Tibial artery (tissue), 4 donors: Measurements from ENCODE around the gene HIRIP3.

ENCODE experiments used
- DNase-seq, 2 donors: peaks; one replicate each; pipeline ENCODE4 v3.0.0-alpha.2; 2019
- H3K27ac ChIP-seq, 2 donors: fragments of 200-600 bp; sonication (generic) in 1 of 2; 1 replicate in 1 of 2; 2 replicates in 1 of 2; pipeline ENCODE4 v1.5.1; 2018 to 2019; ENCODE audit warnings: mild to moderate bottlenecking in 1 of 2
- H3K27me3 ChIP-seq, 2 donors: fragments of 200-600 bp; sonication (generic) in 1 of 2; one replicate each; pipeline versions ENCODE4 v1.5.1 to v1.6.0; 2016 to 2019
- H3K36me3 ChIP-seq, 3 donors: fragments of 200-600 bp; sonication (generic) in 2 of 3; one replicate each; pipeline ENCODE4 v1.5.1; 2016 to 2019; ENCODE audit warnings: mild to moderate bottlenecking in 2 of 3
- H3K4me1 ChIP-seq, 4 donors: fragments of 200-600 bp; sonication (generic) in 2 of 4; 1 replicate in 3 of 4; 2 replicates in 1 of 4; pipeline ENCODE4 v1.5.1; 2016 to 2019
- H3K4me3 ChIP-seq, 2 donors: fragments of 200-600 bp; sonication (generic) in 1 of 2; 1 replicate in 1 of 2; 2 replicates in 1 of 2; pipeline ENCODE4 v1.5.1; 2018 to 2019; ENCODE audit warnings: mild to moderate bottlenecking in 2 of 2
- H3K9me3 ChIP-seq, 3 donors: fragments of 200-600 bp; sonication (generic) in 1 of 3; one replicate each; pipeline ENCODE4 v1.5.1; 2016 to 2019
- intact Hi-C: fragments of 100-400 bp; cut with DNase I; formaldehyde crosslinking; loops from one replicate; pipeline ENCODE4 v1.15.0; 2023; ENCODE audit warnings: low total_unique reads
- TF ChIP-seq, protein P1 (sequence below), 2 experiments: fragments of 200-600 bp in 1 of 2; fragments of 450-650 bp in 1 of 2; IDR thresholded peaks; one replicate each; pipeline ENCODE4 v1.5.1; 2017 to 2019; ENCODE audit warnings: antibody characterized with exemption in 2 of 2, mild to moderate bottlenecking in 1 of 2, moderate library complexity in 1 of 2

The HIRIP3 gene

DNA sequence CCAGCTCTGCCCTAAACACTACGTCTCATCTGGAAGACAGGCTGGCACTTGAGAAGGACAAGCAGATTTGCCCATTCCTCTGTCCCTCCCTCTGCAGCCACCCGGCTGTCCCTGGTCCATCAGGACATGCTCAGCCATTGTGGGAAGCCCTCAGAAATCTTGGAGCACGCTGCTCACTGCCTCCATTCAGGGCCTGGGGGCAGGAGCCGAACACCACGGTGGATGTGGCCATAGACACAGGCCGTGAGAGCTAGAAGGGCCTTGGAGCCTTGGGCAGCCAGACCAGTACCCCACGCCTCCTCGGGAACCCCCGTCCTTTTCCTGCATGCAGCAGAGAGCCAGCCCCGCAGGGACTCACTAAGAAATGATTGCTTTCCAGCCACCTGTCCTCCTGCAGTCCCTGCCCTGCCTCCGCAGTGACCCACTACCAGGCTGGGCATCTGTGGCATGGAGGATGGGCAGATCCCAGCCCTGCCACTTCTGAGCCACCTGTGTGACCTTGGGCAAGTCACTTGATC is 12.0 kb upstream of the HIRIP3 start:
- peaks cover 0 to 23% (median 3%) of the 10 kb centered on the region in 3 donors for H3K36me3 ChIP-seq
- no peak overlapping the region for H3K27ac ChIP-seq
- H3K4me3 ChIP-seq: no peak overlapping the region
- DNase-seq: no peak
- H3K27me3 ChIP-seq: peaks cover 4 to 62% of the 10 kb centered on the region in 2 donors
- no peaks in the 10 kb centered on the region for H3K9me3 ChIP-seq
- H3K4me1 ChIP-seq: peaks cover 0 to 28% (median 20%) of the 10 kb centered on the region in 4 donors
- intact Hi-C loops: loop anchor here (5.0 to 10.0 kb wide), 3 partner anchors 83 to 310 kb away; partner anchors contain the start of genes CDIPT and KCTD13
- TF ChIP-seq, protein P1, sequence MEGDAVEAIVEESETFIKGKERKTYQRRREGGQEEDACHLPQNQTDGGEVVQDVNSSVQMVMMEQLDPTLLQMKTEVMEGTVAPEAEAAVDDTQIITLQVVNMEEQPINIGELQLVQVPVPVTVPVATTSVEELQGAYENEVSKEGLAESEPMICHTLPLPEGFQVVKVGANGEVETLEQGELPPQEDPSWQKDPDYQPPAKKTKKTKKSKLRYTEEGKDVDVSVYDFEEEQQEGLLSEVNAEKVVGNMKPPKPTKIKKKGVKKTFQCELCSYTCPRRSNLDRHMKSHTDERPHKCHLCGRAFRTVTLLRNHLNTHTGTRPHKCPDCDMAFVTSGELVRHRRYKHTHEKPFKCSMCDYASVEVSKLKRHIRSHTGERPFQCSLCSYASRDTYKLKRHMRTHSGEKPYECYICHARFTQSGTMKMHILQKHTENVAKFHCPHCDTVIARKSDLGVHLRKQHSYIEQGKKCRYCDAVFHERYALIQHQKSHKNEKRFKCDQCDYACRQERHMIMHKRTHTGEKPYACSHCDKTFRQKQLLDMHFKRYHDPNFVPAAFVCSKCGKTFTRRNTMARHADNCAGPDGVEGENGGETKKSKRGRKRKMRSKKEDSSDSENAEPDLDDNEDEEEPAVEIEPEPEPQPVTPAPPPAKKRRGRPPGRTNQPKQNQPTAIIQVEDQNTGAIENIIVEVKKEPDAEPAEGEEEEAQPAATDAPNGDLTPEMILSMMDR (IDR thresholded peaks at IDR 0.05): no peak

DNA sequence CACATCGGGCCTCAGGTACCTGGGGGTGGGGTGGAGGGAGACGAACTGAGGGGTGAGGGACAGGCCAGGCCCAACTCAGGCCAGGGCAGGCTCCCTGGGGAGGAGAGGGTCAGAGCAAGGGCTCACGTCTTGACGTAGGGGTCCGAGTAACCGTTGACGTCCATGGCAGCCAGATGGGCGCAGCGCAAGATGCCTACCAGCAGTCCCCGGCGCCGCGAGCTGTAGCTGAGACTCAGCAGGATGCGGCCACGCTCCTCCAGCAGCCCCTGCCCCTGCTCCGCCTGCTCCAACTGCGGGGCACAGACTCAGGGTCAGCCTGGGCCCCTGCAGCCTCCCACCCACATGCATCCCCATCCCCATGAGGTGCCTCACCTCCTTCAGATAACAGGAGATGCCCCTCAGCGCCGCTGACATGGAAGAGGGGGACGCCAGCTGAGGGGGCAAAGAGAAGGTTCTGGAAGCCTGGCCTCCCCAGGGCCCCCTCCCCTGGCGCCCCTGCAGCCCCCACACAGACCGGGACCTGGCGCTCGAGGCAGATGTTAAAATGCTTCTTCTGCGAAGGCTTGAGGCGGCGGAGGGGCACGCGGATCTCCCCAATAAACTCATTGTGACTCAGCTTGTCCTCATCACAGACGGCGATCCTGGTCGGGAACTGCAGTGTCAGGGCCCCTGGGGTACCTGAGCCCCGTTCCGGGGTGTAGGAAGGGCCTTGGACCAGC is 11.4 kb upstream of the HIRIP3 start:
- H3K4me1 ChIP-seq: peaks cover 0 to 28% (median 16%) of the 10 kb centered on the region in 4 donors
- TF ChIP-seq, protein P1 (IDR thresholded peaks at IDR 0.05): no peak
- peaks cover 4 to 56% of the 10 kb centered on the region in 2 donors for H3K27me3 ChIP-seq
- DNase-seq: no peak
- H3K36me3 ChIP-seq: peaks cover 0 to 29% (median 9%) of the 10 kb centered on the region in 3 donors
- intact Hi-C loops: loop anchor here (5.0 to 10.0 kb wide), 3 partner anchors 82 to 310 kb away; partner anchors contain the start of genes CDIPT and KCTD13
- no peaks in the 10 kb centered on the region for H3K9me3 ChIP-seq
- no peak overlapping the region for H3K4me3 ChIP-seq
- no peak overlapping the region for H3K27ac ChIP-seq

DNA sequence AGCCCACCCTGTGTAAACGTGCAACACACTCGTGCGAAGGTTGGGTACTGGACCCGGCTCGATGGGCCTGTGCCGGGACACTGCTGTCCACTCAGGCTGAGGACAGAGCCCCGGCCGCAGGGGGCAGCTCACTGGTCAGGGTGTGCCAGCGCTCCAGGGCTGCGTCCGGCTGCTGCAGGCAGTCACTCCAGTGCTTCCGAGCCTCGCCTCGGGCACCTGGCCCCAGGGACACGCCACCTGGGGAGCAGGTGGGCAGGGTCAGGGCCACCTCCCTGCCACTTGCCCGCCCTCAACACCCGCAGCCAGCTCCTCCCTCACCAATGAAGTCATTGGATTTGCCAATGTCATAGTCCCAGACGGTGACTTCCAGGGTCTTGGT is 10.7 kb upstream of the HIRIP3 start:
- Histone ChIP-seq H3K36me3 (peaks cover 0 to 36% (median 16%) of the 10 kb centered on the region in 3 donors), H3K4me1 (peaks cover 0 to 20% (median 9%) of the 10 kb centered on the region in 4 donors), H3K27ac (no peak overlapping the region), H3K4me3 (no peak overlapping the region), H3K27me3 (peaks cover 0 to 49% of the 10 kb centered on the region in 2 donors), H3K9me3 (no peaks in the 10 kb centered on the region)
- intact Hi-C loops: loop anchor here (5.0 to 10.0 kb wide), 3 partner anchors 81 to 309 kb away; partner anchors contain the start of genes CDIPT and KCTD13
- no peak for DNase-seq
- TF ChIP-seq, protein P1 (IDR thresholded peaks at IDR 0.05): no peak

DNA sequence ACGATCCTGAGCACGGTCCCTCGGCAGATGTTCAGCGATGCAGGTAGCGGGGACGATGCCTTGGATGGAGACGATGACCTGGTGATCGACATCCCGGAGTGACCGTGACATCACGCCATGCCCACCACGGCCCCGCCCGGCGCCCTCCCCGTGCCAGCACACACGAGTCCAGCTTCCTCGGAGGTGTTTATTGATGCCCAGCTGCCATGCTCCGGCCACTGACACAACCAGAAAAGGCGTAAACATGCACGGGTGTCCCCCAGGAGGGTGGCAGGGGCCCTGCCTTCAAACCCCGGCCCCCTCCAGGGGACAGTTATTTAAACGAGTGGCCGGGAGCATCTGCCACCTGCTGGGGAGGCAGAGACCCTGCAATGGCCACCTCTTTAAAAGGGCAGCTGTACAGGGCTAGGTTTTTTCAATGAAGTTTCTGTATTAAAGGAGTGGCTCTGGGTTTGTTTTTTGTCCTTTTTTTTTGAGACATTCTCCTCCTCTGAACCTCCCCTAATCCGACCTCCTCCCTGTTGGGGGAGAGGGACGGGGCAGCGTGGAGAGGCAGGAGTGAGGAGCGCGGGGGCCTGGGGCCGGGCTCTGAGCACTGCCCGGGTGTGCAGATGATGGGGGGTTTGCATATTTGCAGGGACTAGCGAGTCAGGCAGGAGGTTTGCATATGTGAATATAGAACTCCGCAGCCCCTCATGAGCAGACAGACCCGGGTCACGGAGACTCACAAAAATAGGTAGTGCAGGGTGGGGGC is 10.1 kb upstream of the HIRIP3 start:
- no peaks in the 10 kb centered on the region for H3K9me3 ChIP-seq
- intact Hi-C loops: loop anchor here (5.0 to 10.0 kb wide), 3 partner anchors 81 to 308 kb away; partner anchors contain the start of genes CDIPT and KCTD13
- no peak overlapping the region for H3K4me3 ChIP-seq
- peaks cover 0 to 42% (median 22%) of the 10 kb centered on the region in 3 donors for H3K36me3 ChIP-seq
- no peak for DNase-seq
- peaks cover 0 to 43% of the 10 kb centered on the region in 2 donors for H3K27me3 ChIP-seq
- H3K4me1 ChIP-seq: peaks cover 0 to 15% (median 4%) of the 10 kb centered on the region in 4 donors
- no peak overlapping the region for H3K27ac ChIP-seq
- TF ChIP-seq, protein P1 (IDR thresholded peaks at IDR 0.05): peak; percentile 68 to 76

DNA sequence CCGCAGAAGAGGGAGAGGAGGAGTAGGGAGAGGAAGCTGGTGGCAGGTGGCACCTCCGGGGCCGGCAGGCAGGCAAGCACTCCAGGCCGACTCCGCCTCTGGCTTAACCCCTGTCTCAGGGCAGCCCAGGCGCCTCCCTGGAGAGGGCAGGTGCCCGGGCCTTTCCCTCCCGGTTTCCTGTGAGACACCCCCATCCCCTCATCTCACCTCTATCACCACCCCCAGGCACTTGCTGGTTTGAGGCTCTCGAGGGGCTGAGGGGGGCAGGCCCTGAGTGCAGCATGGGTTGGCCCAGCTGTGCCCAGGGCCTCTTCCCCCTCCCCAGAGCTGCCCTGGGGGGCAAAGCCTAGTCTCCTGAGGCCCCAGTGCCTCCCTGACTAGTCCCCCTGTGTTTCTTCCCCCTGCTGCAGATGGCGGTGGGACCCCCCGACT is 9.4 kb upstream of the HIRIP3 start:
- DNase-seq: no peak
- Histone ChIP-seq H3K4me1 (peaks cover 0 to 8% (median under 1%) of the 10 kb centered on the region in 4 donors), H3K36me3 (peaks cover 0 to 49% (median 29%) of the 10 kb centered on the region in 3 donors), H3K4me3 (no peak overlapping the region), H3K27me3 (peaks cover 0 to 36% of the 10 kb centered on the region in 2 donors), H3K9me3 (no peaks in the 10 kb centered on the region), H3K27ac (no peak overlapping the region)
- TF ChIP-seq, protein P1 (IDR thresholded peaks at IDR 0.05): no peak
- intact Hi-C loops: loop anchor here (5.0 to 10.0 kb wide), 3 partner anchors 80 to 308 kb away; partner anchors contain the start of genes CDIPT and KCTD13
